Right cardiac atrium (tissue), 5 donors: ENCODE data around the gene HTR7. TPM values are rescaled to one million over a fixed set of nuclear protein-coding genes. Genes with fewer than 3 reads are reported as not detected.

Experiments used
- ATAC-seq, 2 donors: fragments of 200-7000 bp; cut with Tn5 transposase; one replicate each; pipeline versions ENCODE4 v1.8.0 to v1.9.1; 2020; ENCODE audit warnings: moderate library complexity in 2 of 2, mild to moderate bottlenecking in 1 of 2
- DNase-seq, 3 donors: peaks; one replicate each; pipeline ENCODE4 v3.0.0-alpha.2; 2020
- H3K27ac ChIP-seq: one replicate; pipeline ENCODE4 v1.5.1; 2013; ENCODE audit warnings: mild to moderate bottlenecking, low read length, control low read depth, moderate library complexity
- H3K27me3 ChIP-seq: one replicate; pipeline ENCODE4 v1.6.1; 2013; ENCODE audit not compliant: control insufficient read depth, insufficient read depth
- H3K4me1 ChIP-seq: one replicate; pipeline ENCODE4 v1.6.1; 2013; ENCODE audit warnings: low read length; ENCODE audit not compliant: control insufficient read depth, insufficient read depth
- H3K4me3 ChIP-seq: one replicate; pipeline ENCODE4 v1.5.1; 2013; ENCODE audit warnings: low read length, control low read depth
- H3K9me3 ChIP-seq: one replicate; pipeline ENCODE4 v1.6.1; 2013; ENCODE audit warnings: low read length; ENCODE audit not compliant: control insufficient read depth
- WGBS: extraction: QIAGEN DNeasy Blood & Tissue Kit; methylation state at CpG from one replicate; pipeline ENCODE4 v1.1.7; 2013; 5-methylcytosine and 5-hydroxymethylcytosine counted together
- intact Hi-C, 4 donors: fragments of 100-400 bp; cut with DNase I; formaldehyde crosslinking; loops; one replicate each; pipeline versions ENCODE4 v1.11.0 to v1.14.0; 2022 to 2023
- polyA plus RNA-seq: library from polyadenylated mRNA; stranded (reverse); fragments of 200-250 nt; gene quantifications from one replicate; pipeline ENCODE4 v1.2.3, GENCODE V29; 2013
- total RNA-seq, 4 donors: library from RNA; stranded (reverse); fragmentation: NEBNext Ultra II Directional; extraction: Animal tissue kit (Norgen Biotek cat#: 25700); gene quantifications; one replicate each; pipeline ENCODE4 v1.2.1, GENCODE V29; 2021
- donor health status: healthy with polysubstance abuse.
- donor health status: DM: no; HTN: yes; CAD: no.
- donor health status: DM: no; HTN: no; CAD: no.
- donor health status: DM: no; HTN: yes; CAD: no; lungs with severe emphysema.
- donor health status: DM: yes; HTN: yes; CAD: no.

Gene HTR7
- total and polyA plus RNA-seq, 5 donors: 0.14 to 0.58 (median 0.20) TPM

- WGBS: 32% methylated on average over 10 of the region's 10 CpGs
- Histone ChIP-seq H3K4me3 (peak overlapping the region; percentile 90), H3K27ac (no peak overlapping the region), H3K9me3 (no peaks in the 10 kb centered on the region), H3K4me1 (no peaks in the 10 kb centered on the region), H3K27me3 (no peaks in the 10 kb centered on the region)
- ATAC-seq (no peak), DNase-seq (no peak)
- intact Hi-C loops: loop anchor here in 2 of 4 donors (10.0 kb wide), 2 partner anchors 94 to 104 kb away; no protein-coding TSS in a partner anchor
These were observed 676 bp upstream of the HTR7 start for GRCh38 chr10:90858461-90858968.

- ATAC-seq: peak in 1 of 2 donors; percentile 8
- peak overlapping the region; percentile 90 for H3K4me3 ChIP-seq
- peaks cover 2% of the 10 kb centered on the region for H3K27me3 ChIP-seq
- H3K27ac ChIP-seq: no peak overlapping the region
- H3K4me1 ChIP-seq: no peaks in the 10 kb centered on the region
- intact Hi-C loops: loop anchor here in 2 of 4 donors (10.0 kb wide), 2 partner anchors 92 to 102 kb away; no protein-coding TSS in a partner anchor
- DNase-seq: peak in 2 of 3 donors; percentile 32 to 51
- H3K9me3 ChIP-seq: no peaks in the 10 kb centered on the region
- 8% methylated on average over 59 of the region's 59 CpGs for WGBS
These were observed 740 bp downstream of the HTR7 start for GRCh38 chr10:90856964-90857634.

- no peaks in the 10 kb centered on the region for H3K4me1 ChIP-seq
- 90% methylated on average over 3 of the region's 3 CpGs for WGBS
- ATAC-seq (no peak), DNase-seq (no peak)
- peak overlapping the region; percentile 21 for H3K4me3 ChIP-seq
- intact Hi-C loops: loop anchor here in 2 of 4 donors (10.0 kb wide), 2 partner anchors 91 to 101 kb away; no protein-coding TSS in a partner anchor
- no peaks in the 10 kb centered on the region for H3K9me3 ChIP-seq
- no peak overlapping the region for H3K27ac ChIP-seq
- peaks cover 2% of the 10 kb centered on the region for H3K27me3 ChIP-seq
These were observed 1.6 kb downstream of the HTR7 start for GRCh38 chr10:90856261-90856660.

GRCh38 chr10:90855126-90855525 lies 2.7 kb downstream of the HTR7 start:
- Histone ChIP-seq H3K27ac (no peak overlapping the region), H3K27me3 (peaks cover 2% of the 10 kb centered on the region), H3K9me3 (no peaks in the 10 kb centered on the region), H3K4me3 (no peak overlapping the region), H3K4me1 (no peaks in the 10 kb centered on the region)
- 65% methylated on average over 3 of the region's 3 CpGs for WGBS
- DNase-seq: no peak
- intact Hi-C loops: loop anchor here in 2 of 4 donors (10.0 kb wide), 2 partner anchors 90 to 100 kb away; no protein-coding TSS in a partner anchor
- no peak for ATAC-seq

GRCh38 chr10:90849956-90850749 lies 7.7 kb downstream of the HTR7 start:
- Histone ChIP-seq H3K27me3 (peaks cover 2% of the 10 kb centered on the region), H3K27ac (no peak overlapping the region), H3K4me1 (no peaks in the 10 kb centered on the region), H3K4me3 (no peak overlapping the region), H3K9me3 (no peaks in the 10 kb centered on the region)
- DNase-seq: no peak
- 82% methylated on average over 1 of the region's 1 CpG for WGBS
- intact Hi-C loops: loop anchor here in 2 of 4 donors (10.0 kb wide), 2 partner anchors 85 to 95 kb away; no protein-coding TSS in a partner anchor
- no peak for ATAC-seq

- Histone ChIP-seq H3K27ac (no peak overlapping the region), H3K27me3 (no peaks in the 10 kb centered on the region), H3K4me3 (no peak overlapping the region), H3K4me1 (no peaks in the 10 kb centered on the region), H3K9me3 (no peaks in the 10 kb centered on the region)
- WGBS: 42% methylated on average over 1 of the region's 1 CpG
- no peak for DNase-seq
- intact Hi-C loops: no loop called here
- peak in 1 of 2 donors; percentile 37 for ATAC-seq
These were observed 10.4 kb downstream of the HTR7 start for GRCh38 chr10:90847436-90847835.

GRCh38 chr10:90846746-90847145 lies 11.1 kb downstream of the HTR7 start:
- DNase-seq: no peak
- intact Hi-C loops: no loop called here

GRCh38 chr10:90845726-90846125 lies 12.1 kb downstream of the HTR7 start:
- ATAC-seq (no peak), DNase-seq (no peak)
- intact Hi-C loops: no loop called here
- Histone ChIP-seq H3K27me3 (no peaks in the 10 kb centered on the region), H3K4me1 (no peaks in the 10 kb centered on the region), H3K4me3 (no peak overlapping the region), H3K27ac (no peak overlapping the region), H3K9me3 (no peaks in the 10 kb centered on the region)
- 75% methylated on average over 3 of the region's 3 CpGs for WGBS

More at GRCh38 chr10:90846746-90847145, 11.1 kb downstream of the HTR7 start:
- 79% methylated on average over 1 of the region's 1 CpG for WGBS
- ATAC-seq: no peak
- H3K4me3 ChIP-seq: no peak overlapping the region
- no peak overlapping the region for H3K27ac ChIP-seq
- H3K27me3 ChIP-seq: no peaks in the 10 kb centered on the region
- no peaks in the 10 kb centered on the region for H3K4me1 ChIP-seq
- H3K9me3 ChIP-seq: no peaks in the 10 kb centered on the region

GRCh38 chr10:90842725-90843124 lies 15.1 kb downstream of the HTR7 start:
- intact Hi-C loops: no loop called here

GRCh38 chr10:90837486-90837885 lies 20.4 kb downstream of the HTR7 start:
- Histone ChIP-seq H3K27me3 (no peaks in the 10 kb centered on the region), H3K9me3 (no peaks in the 10 kb centered on the region), H3K4me3 (no peak overlapping the region), H3K27ac (no peak overlapping the region), H3K4me1 (no peaks in the 10 kb centered on the region)
- 96% methylated on average over 1 of the region's 1 CpG for WGBS
- intact Hi-C loops: no loop called here
- ATAC-seq: no peak
- no peak for DNase-seq

More at GRCh38 chr10:90842725-90843124, 15.1 kb downstream of the HTR7 start:
- H3K27me3 ChIP-seq: no peaks in the 10 kb centered on the region
- H3K4me3 ChIP-seq: no peak overlapping the region
- ATAC-seq (no peak), DNase-seq (no peak)
- H3K27ac ChIP-seq: no peak overlapping the region
- H3K9me3 ChIP-seq: no peaks in the 10 kb centered on the region
- 73% methylated on average over 1 of the region's 1 CpG for WGBS
- no peaks in the 10 kb centered on the region for H3K4me1 ChIP-seq

- ATAC-seq (no peak), DNase-seq (no peak)
- intact Hi-C loops: no loop called here
- no peak overlapping the region for H3K27ac ChIP-seq
- WGBS: 84% methylated on average over 3 of the region's 3 CpGs
- no peaks in the 10 kb centered on the region for H3K9me3 ChIP-seq
- H3K27me3 ChIP-seq: no peaks in the 10 kb centered on the region
- no peak overlapping the region for H3K4me3 ChIP-seq
- no peaks in the 10 kb centered on the region for H3K4me1 ChIP-seq
These were observed 23.5 kb downstream of the HTR7 start for GRCh38 chr10:90834326-90834725.
